ENCODE measurements around the gene FGF2. TPM values are rescaled to one million over a fixed set of nuclear protein-coding genes. Genes with fewer than 3 reads are reported as not detected.
A peak's percentile ranks its signal among the peaks of the same experiment; 100 is the strongest.
"Not testable (repeated sequence)": the region's sequence is repeated elsewhere in the genome, so short reads cannot be mapped to it uniquely, and the experiment has no call there.

FGF2 gene
- total RNA-seq, 1 donor from 2014 or later: 5.5 TPM

DNA sequence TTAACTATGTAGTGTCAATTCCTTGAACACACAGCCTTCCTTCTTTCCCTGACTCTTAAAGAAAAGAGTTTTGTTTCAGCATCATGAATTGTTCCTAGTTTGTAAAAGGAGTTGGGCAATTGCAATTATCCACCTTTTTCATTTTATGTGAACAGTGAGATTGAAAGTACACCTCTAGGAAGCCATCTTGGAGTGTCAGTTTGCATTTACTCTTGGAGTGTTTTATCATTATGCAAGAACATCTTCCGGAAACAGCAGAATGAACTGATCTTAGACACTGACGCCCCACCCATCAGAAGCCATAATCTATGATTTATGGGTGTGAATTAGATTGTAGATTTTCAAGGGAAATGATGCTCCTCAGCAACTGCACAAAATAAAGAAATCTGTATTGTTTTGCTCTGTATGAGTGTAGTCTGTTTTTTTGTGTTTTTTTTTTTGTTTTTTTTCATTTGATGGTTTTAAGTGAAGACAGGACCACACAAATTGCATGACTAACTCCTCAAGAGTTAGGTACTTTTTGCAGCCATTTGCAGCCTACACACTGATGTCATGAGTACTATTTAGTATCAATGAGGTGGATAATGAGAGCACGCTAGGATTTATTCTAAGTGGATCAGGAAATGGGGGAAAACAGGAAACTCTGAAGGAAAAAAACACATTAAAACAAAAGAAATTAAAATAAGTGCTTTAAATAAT lies 19.5 kb upstream of the FGF2 start:
- intact Hi-C loops (cut with DNase I): no loop called here
- no peak for ATAC-seq
- DNase-seq (ENCODE audit: missing footprints): no peak

DNA sequence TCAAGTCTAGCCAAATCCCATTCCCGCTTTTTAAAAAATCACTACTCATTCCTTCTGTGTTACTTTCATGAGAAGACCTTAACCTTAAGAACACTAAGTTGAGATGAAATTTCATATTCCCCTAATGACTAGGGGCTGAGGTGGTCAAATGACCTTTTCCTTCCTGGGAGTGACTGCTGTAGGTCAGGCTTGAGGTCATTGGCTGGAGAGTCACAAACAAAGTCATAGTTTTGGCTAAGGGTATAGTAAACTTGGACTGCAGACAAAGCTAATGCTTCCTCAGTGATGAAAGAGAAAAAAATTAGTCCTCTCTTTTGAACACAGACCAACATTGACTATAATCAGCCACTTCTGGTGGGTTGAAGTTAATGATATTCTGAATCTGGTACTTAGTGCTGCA lies 16.0 kb upstream of the FGF2 start:
- ATAC-seq (no peak), DNase-seq (ENCODE audit: missing footprints) (no peak)
- intact Hi-C loops (cut with DNase I): no loop called here

- DNase-seq (ENCODE audit: missing footprints); intact Hi-C loops (cut with DNase I); ATAC-seq: not testable (repeated sequence)
Observed at GRCh38 chr4:122811781-122812180, 14.8 kb upstream of the FGF2 start.

- ATAC-seq; intact Hi-C loops (cut with DNase I); DNase-seq (ENCODE audit: missing footprints): not testable (repeated sequence)
Observed at GRCh38 chr4:122812823-122813222, 13.8 kb upstream of the FGF2 start.

DNA sequence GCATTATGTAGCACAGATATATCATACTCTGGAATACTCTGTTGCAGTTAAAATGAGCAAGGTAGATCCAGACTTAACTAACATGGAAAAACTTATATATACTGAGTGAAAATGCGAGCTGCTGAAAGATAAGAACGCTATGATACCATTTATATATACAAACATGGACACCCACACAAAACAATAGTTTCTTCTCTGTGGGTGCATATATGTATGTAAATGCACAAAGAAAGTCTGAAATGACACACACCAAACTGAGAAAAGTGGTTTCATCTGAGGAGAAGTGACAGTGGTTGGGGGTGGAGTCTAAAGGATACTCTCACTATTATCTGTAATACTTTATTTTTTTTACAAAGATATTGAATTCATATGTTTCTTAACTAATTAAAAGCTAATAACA lies 12.2 kb upstream of the FGF2 start:
- ATAC-seq (no peak), DNase-seq (ENCODE audit: missing footprints) (no peak)
- intact Hi-C loops (cut with DNase I): no loop called here

DNA sequence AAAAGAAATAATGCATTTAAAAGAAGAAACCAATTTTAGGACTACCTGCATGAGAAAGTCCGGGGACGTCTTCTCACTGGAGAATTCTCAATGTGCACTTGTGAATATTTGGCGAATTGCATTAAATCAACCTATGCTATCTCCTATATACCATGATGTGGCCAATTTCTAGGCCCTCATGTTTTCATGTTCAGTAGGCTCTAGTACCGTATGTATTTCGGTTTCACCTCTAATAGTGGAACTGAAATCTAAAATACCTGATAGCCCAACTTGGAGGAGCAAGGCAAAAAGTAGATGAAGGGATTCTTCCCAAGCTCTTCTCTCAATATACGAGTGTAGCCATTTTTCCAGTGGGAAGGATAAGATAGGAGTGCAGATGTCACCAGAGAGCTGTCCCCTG lies 11.4 kb upstream of the FGF2 start:
- intact Hi-C loops (cut with DNase I): no loop called here
- no peak for ATAC-seq
- no peak for DNase-seq (ENCODE audit: missing footprints)

- intact Hi-C loops (cut with DNase I): no loop called here
- ATAC-seq (no peak), DNase-seq (ENCODE audit: missing footprints) (no peak)
Observed at GRCh38 chr4:122816476-122816875, 10.2 kb upstream of the FGF2 start.

GRCh38 chr4:122819708-122820449 lies 6.8 kb upstream of the FGF2 start:
- intact Hi-C loops (cut with DNase I): no loop called here
- DNase-seq (ENCODE audit: missing footprints) (no peak), ATAC-seq (no peak)

- intact Hi-C loops (cut with DNase I): no loop called here
- ATAC-seq: no peak
- no peak for DNase-seq (ENCODE audit: missing footprints)
Observed at GRCh38 chr4:122821092-122821491, 5.5 kb upstream of the FGF2 start.

DNA sequence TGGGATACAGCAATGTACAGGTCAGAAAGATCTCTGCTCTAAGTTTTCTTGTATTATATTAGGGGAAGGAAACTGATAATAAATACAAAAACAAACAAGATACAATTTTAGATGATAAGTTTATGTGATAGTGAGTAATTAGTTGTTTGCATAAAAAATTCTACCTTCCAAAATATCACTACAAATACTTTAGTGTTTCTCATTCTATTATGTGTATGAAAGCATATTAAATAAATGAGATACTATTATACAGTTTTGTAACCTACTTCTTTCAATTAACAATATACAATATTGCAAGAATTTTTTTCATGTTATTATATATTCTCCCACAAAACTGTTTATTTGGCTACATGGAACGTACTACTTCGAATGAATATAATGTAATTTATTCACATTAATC lies 4.2 kb upstream of the FGF2 start:
- ATAC-seq: no peak
- intact Hi-C loops (cut with DNase I): no loop called here
- no peak for DNase-seq (ENCODE audit: missing footprints)

- intact Hi-C loops (cut with DNase I): no loop called here
- no peak for ATAC-seq
- no peak for DNase-seq (ENCODE audit: missing footprints)
Observed at GRCh38 chr4:122823476-122823875, 3.2 kb upstream of the FGF2 start.

DNA sequence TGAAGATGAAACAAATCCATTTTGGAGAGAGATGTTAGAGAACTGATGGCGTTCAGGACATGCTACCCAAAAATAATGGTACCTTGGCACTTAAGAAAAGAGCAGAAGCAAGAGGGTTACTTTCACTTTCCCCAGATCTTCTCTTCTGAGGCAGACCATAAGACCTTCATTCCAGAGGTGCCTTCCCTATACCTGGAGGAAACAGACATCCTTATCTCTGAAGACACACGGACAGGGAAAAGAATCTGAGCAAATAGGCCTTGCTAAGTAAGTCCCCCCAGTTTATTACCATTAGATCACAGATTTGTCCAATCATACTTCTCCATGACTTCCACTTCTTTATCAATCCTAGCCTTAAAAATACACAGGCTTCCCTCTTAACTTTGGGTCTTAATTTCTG lies 2.0 kb upstream of the FGF2 start:
- ATAC-seq (no peak), DNase-seq (ENCODE audit: missing footprints) (no peak)
- intact Hi-C loops (cut with DNase I): loop anchor here (5.0 kb wide), 2 partner anchors 67 to 88 kb away; no protein-coding TSS in a partner anchor

GRCh38 chr4:122826079-122826527 lies 528 bp upstream of the FGF2 start:
- intact Hi-C loops (cut with DNase I): loop anchor here (5.0 kb wide), 2 partner anchors 69 to 86 kb away; no protein-coding TSS in a partner anchor
- DNase-seq (ENCODE audit: missing footprints) (no peak), ATAC-seq (no peak)

DNA sequence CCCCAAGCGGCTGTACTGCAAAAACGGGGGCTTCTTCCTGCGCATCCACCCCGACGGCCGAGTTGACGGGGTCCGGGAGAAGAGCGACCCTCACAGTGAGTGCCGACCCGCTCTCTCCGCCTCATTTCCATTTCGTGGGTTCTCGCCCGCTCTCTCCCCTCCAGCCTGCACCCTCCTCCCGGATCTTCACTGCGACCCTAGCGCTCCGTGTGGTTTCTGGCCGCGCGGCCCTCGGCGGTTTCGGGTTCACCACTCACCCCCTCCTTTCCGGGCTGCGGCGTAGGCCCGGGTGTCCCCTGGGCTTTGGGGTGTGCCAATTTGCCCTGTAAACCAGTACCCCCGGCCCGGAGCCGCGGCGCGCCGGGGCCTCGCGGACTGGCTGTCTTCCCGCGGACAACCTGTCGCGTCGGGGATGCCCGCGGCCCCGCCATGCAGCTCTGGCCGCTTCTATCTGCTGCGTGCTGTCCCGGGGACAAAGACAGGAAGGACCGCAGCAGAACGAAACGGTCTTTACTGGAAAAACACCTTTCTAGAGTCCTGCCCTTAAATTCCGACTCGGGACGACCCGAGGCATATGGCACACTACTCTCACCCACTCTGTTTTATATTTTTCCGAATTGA lies 737 bp downstream of the FGF2 start:
- intact Hi-C loops (cut with DNase I): loop anchor here (5.0 kb wide), 2 partner anchors 70 to 85 kb away; no protein-coding TSS in a partner anchor
- DNase-seq (ENCODE audit: missing footprints) (peak; percentile 71), ATAC-seq (peak; percentile 72)

GRCh38 chr4:122827879-122828601 lies 1.4 kb downstream of the FGF2 start:
- DNase-seq (ENCODE audit: missing footprints) (no peak), ATAC-seq (no peak)
- intact Hi-C loops (cut with DNase I): loop anchor here (5.0 kb wide), 2 partner anchors 71 to 84 kb away; no protein-coding TSS in a partner anchor

GRCh38 chr4:122830426-122831095 lies 3.9 kb downstream of the FGF2 start:
- intact Hi-C loops (cut with DNase I): no loop called here
- DNase-seq (ENCODE audit: missing footprints) (no peak), ATAC-seq (no peak)

DNA sequence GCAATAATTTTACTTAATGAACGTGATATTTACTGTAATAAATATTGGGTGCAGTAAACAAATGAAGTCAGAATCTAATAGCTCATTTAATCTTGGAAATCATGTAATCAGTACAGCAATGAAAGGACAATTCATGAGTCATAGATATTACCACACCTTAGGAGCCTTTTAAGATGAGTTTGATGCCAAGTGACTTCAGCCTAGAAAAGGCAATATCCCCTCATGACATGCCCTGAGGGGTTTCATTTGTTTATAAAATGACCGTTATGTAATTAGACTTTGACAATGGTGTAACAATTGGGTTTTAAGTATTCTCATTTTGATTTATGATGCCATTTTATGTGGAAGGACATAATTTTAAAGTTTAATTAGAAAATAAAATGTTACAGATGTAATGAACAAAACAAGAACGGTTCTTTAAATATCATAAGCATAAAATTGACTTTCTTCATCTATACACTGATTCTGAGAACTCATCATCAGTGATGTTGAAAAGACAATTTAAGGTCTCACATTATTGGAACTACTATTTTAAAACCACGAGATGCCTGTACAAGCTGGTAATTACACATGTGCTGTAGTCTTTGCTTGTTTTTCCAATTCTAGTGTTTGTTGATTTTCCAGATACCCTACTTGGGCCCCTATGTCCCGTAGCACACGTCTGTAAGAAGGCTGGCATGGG lies 5.0 kb downstream of the FGF2 start:
- ATAC-seq: no peak
- intact Hi-C loops (cut with DNase I): no loop called here
- DNase-seq (ENCODE audit: missing footprints): no peak

DNA sequence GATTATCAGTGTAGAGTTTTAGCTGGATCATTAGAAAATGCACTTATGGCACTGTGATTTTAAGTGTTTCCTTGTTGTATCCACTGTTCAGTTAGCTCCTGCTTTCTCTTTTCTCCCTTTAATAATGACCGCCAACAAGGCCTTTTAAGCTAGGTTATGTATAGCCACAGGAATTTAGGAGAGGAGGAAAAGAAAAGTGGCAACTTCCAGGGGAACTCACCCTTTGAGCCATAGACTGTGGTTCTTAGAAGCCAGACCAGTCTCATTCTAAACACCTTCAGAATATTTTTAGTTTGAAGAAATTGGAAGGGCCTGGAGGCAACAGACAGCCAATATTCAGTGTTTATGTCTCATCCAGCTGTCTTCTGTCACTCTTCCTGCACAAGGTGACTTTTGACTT lies 6.1 kb downstream of the FGF2 start:
- DNase-seq (ENCODE audit: missing footprints): no peak
- intact Hi-C loops (cut with DNase I): no loop called here
- ATAC-seq: no peak
